ENCODE results near the gene ARID3A. TPM values are rescaled to one million over a fixed set of nuclear protein-coding genes. Genes with fewer than 3 reads are reported as not detected.

ARID3A gene
- total RNA-seq, 1 experiment from 2014 or later = 34.8 TPM

DNA sequence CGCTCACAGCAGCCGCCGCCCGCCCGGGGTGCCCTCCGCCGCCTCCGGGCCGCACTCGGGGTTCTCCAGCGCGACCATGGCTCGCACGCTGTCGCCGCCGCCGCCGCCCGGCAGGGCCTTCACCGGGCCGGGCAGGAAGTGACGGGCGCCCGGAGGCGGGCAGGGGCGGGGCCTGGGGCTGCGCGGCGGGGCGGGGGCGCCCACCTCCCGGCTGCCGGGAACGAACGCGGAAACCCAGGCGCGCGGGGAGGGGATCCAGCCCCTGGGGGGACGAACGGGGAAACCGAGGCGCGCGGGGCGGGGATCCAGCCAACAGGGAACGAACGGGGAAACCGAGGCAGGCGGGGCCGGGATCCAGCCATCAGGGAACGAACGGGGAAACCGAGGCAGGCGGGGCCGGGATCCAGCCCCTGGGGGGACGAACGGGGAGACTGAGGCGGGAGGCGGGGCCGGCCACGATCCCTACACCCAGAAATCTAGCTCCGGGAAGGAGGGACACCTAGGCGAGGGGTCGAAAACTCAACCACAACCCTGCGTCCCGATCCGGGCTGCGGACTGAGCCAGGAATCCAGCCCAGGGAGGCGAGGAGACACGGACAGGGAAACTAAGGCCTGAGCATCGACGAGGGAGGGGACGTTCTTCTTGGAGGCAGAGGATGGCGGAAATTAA lies 12.6 kb upstream of the ARID3A start, which contains the start of gene R3HDM4:
TSS of gene R3HDM4 (minus strand) at position 140 of the 669 bp plus-strand sequence. CDS start at position 78, 62 bp downstream.
- peak within 1 kb of the TSS; percentile 66 for H3K4me3 ChIP-seq
- H3K36me3 ChIP-seq = no peaks in the 10 kb centered on the region
- H3K9me3 ChIP-seq (replicated peaks) = no peaks in the 10 kb centered on the region
- peaks cover 18% of the 10 kb centered on the region for H3K27me3 ChIP-seq
- no peak within 1 kb of the TSS for H3K27ac ChIP-seq
- DNase-seq = peak; percentile 51 to 55
- H3K4me1 ChIP-seq = no peaks in the 10 kb centered on the region

DNA sequence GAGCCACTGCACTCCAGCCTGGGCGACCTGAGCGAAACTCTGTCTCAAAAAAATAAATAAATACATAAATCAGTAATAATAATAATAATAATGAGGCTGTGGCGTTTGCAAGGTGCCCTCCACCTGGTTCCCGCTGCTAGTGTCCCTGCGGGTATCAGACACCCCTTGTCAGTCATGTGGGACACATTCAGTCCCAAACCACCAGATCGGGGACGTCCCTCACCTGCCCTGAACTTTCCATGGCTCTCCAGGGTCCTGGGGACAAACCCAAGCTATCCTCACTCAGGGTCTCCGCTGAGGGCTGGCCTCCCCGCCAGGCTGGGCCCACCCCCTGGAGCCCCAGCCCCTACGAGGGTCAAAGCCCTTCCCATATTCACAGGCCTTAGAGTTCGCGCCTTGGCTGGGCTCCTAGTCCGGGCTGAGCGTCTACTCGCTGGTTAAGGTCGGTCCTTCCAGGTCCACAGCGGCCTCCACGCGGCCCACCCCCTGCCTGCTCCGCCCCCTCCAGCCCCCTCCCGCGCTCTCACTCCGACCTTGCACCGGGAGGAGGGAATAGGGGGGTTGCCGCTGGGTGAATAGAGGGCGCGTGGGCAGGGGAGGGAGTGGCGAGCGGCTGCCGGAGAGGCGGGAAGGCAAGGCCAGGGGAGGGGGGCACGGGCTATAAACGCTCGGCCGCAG lies 9.1 kb upstream of the ARID3A start:
- H3K27ac ChIP-seq = no peak overlapping the region
- 0 out of 2 replicates have a peak, but pooled peaks cover under 1% of the 10 kb centered on the region for H3K4me1 ChIP-seq
- peaks cover 27% of the 10 kb centered on the region for H3K27me3 ChIP-seq
- DNase-seq = peak in 1 of 2 experiments; percentile 32
- no peaks in the 10 kb centered on the region for H3K36me3 ChIP-seq
- no peaks in the 10 kb centered on the region for H3K9me3 ChIP-seq (replicated peaks)
- peak overlapping the region; percentile 6; the same call in 1 of the 2 replicates for H3K4me3 ChIP-seq

DNA sequence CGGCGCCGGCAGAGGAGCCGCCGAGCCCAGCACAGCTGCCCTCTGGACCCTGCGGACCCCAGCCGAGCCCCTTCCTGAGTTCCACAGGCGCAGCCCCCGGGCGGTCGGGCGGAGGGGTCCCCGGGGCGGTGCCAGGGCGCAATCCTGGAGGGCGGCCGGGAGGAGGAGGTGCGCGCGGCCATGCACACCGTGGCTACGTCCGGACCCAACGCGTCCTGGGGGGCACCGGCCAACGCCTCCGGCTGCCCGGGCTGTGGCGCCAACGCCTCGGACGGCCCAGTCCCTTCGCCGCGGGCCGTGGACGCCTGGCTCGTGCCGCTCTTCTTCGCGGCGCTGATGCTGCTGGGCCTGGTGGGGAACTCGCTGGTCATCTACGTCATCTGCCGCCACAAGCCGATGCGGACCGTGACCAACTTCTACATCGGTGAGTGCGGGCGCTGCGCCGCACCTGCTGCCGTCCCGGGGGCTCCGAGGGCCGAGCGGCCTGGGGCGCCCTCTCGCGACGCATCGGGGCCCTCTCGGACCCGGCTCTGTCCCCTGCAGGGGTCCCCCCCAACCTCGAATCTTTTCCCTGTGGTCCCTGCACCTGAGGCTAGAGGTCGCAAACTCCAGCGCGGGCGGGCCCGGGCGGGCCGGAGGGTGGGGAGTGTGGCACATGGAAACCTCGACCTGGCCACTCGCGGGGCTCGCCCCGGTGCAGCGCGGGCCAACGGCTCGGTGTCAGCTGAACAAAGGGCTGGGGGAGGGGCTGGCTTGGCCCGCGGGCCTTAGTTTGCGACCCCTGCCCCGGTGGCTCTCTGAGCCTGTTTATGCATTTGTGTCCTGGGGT lies 8.3 kb upstream of the ARID3A start, which contains the start of gene KISS1R:
TSS of gene KISS1R (plus strand) at position 11 of the 829 bp plus-strand sequence. CDS start at position 181, 170 bp downstream.
- no peaks in the 10 kb centered on the region for H3K36me3 ChIP-seq
- no peaks in the 10 kb centered on the region for H3K9me3 ChIP-seq (replicated peaks)
- H3K4me3 ChIP-seq = peak within 1 kb of the TSS; percentile 6; the same call in 1 of the 2 replicates
- H3K27me3 ChIP-seq = peaks cover 27% of the 10 kb centered on the region
- no peak within 1 kb of the TSS for H3K27ac ChIP-seq
- DNase-seq = peak; percentile 69 to 75
- H3K4me1 ChIP-seq = 0 out of 2 replicates have a peak, but pooled peaks cover 3% of the 10 kb centered on the region

DNA sequence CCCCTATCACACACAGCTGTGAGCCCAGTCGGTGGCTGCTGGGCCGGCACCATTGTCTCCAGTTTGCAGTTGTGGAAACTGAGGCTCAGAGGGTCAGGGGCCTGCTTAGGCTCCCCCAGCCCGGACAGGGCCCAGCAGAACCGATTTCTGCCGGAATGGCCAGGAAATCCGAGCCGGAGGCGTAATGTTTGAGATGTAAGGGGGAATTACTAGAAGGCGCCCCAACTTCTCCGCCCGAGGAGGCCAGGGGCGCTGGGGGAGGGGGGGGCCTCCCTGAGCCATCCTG lies 7.7 kb upstream of the ARID3A start:
- DNase-seq = no peak

DNA sequence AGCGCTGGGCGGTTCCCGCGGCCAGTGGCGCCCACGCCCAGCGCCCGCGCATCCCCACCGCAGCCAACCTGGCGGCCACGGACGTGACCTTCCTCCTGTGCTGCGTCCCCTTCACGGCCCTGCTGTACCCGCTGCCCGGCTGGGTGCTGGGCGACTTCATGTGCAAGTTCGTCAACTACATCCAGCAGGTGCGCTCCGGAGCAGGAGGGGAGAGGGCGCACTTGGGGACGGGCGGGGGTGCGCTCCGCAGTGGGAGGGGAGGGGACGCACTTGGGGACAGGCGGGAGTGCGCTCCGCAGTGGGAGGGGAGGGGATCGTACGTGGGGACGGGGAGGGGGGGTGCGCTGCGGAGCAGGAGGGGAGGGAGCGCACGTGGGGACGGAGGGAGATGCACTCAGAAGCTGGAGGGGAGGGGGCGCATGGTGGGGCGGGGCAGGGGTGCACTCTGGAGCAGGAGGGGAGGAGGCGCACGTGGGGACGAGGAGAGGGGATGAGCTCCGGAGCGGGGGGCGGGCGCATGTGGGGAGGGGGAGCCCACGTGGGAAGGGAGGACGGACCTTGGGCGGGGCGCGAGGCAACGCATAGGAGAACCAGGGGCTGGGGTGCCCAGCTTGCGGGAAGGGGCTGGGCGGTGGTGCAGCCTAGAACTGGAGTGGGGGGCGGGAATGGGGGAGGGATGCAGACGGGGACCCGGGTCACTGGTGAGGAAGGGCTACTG lies 7.2 kb upstream of the ARID3A start:
- Histone ChIP-seq H3K27me3 (peaks cover 27% of the 10 kb centered on the region), H3K4me1 (peaks cover 8% of the 10 kb centered on the region), H3K9me3 (replicated peaks) (no peaks in the 10 kb centered on the region), H3K36me3 (no peaks in the 10 kb centered on the region), H3K27ac (no peak overlapping the region), H3K4me3 (no peak overlapping the region)
- DNase-seq = no peak

More for the DNA sequence above, 7.7 kb upstream of the ARID3A start:
- H3K27me3 ChIP-seq = peaks cover 27% of the 10 kb centered on the region
- no peak overlapping the region for H3K4me3 ChIP-seq
- H3K9me3 ChIP-seq (replicated peaks) = no peaks in the 10 kb centered on the region
- peaks cover 3% of the 10 kb centered on the region; the same call in 1 of the 2 replicates for H3K4me1 ChIP-seq
- H3K36me3 ChIP-seq = no peaks in the 10 kb centered on the region
- no peak overlapping the region for H3K27ac ChIP-seq

DNA sequence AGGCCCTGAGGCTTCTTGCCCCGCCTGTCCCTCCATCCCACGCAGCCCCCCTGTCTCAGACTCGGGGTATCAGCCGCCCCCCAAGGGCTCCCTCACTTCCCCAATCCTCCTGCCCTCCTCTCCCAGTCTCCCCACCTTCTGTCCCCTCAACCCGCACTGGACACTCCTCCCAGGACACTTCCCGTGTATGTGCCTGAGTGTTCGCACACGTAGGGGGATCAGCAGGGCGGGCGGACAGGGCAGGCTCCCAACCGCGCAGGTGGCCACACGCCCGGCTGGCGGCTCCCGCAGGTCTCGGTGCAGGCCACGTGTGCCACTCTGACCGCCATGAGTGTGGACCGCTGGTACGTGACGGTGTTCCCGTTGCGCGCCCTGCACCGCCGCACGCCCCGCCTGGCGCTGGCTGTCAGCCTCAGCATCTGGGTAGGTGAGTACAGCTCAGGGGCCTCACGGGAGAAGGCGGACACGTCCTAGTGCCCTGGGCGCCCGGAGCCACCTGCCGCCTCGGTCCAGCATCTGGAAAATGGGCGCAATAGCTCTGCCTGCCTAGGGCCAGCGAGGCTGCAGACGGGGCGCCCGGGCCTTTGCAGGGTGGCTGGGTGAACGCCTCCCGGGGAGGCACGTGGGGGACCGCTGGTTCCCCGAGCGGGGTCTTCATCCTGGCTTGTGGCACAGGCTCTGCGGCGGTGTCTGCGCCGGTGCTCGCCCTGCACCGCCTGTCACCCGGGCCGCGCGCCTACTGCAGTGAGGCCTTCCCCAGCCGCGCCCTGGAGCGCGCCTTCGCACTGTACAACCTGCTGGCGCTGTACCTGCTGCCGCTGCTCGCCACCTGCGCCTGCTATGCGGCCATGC lies 6.4 kb upstream of the ARID3A start:
- no peak for DNase-seq
- Histone ChIP-seq H3K9me3 (replicated peaks) (no peaks in the 10 kb centered on the region), H3K4me3 (no peak overlapping the region), H3K27me3 (peaks cover 27% of the 10 kb centered on the region), H3K4me1 (peaks cover 11% of the 10 kb centered on the region), H3K27ac (no peak overlapping the region), H3K36me3 (no peaks in the 10 kb centered on the region)

DNA sequence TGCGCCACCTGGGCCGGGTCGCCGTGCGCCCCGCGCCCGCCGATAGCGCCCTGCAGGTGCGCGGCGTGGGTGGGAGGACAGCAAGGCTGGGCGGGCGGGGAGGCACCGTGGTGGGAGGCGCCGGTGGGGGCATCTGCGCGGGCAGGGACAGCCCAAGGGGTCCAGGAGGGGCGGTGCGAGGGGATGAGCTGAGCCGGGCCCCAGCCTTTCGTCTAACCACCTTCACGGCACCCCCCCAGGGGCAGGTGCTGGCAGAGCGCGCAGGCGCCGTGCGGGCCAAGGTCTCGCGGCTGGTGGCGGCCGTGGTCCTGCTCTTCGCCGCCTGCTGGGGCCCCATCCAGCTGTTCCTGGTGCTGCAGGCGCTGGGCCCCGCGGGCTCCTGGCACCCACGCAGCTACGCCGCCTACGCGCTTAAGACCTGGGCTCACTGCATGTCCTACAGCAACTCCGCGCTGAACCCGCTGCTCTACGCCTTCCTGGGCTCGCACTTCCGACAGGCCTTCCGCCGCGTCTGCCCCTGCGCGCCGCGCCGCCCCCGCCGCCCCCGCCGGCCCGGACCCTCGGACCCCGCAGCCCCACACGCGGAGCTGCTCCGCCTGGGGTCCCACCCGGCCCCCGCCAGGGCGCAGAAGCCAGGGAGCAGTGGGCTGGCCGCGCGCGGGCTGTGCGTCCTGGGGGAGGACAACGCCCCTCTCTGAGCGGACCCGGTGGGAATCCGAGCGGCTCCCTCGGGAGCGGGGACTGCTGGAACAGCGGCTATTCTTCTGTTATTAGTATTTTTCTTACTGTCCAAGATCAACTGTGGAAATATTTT lies 5.6 kb upstream of the ARID3A start:
- peak; percentile 71 to 76 for DNase-seq
- H3K27me3 ChIP-seq = peaks cover 27% of the 10 kb centered on the region
- no peaks in the 10 kb centered on the region for H3K9me3 ChIP-seq (replicated peaks)
- H3K36me3 ChIP-seq = no peaks in the 10 kb centered on the region
- no peak overlapping the region for H3K27ac ChIP-seq
- peaks cover 11% of the 10 kb centered on the region for H3K4me1 ChIP-seq
- 0 out of 2 replicates have a peak overlapping the region, but pooled peaks have one; percentile 21 for H3K4me3 ChIP-seq

DNA sequence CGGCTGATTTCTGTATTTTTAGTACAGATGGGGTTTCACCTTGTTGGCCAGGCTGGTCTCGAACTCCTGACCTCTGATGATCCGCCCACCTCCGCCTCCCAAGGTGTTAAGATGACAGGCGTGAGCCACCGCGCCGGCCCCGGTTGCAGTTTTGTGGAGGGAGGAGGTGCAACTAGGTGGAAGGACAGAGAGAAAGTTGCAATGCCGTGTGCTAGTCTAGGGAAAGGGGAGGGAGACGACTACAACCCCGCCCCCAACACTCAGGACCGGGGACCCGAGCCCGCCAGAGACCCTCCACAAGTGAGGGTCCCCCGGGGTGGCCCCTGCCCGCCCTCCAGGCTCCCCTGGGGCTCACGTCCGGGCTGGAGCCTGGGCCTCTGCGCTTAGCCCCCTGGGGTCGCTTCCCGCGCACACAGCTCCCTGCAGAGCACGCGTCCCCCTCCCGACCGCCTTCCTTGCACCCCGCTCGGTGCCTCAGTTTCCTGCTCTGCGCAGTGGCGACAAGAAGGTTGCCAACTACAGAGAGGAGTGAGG lies 1.2 kb upstream of the ARID3A start:
- H3K36me3 ChIP-seq = no peaks in the 10 kb centered on the region
- H3K9me3 ChIP-seq (replicated peaks) = no peaks in the 10 kb centered on the region
- peak overlapping the region; percentile 92 for H3K4me3 ChIP-seq
- no peaks in the 10 kb centered on the region; the same call in 1 of the 2 replicates for H3K27me3 ChIP-seq
- H3K27ac ChIP-seq = no peak overlapping the region
- H3K4me1 ChIP-seq = peaks cover 11% of the 10 kb centered on the region
- DNase-seq = no peak

DNA sequence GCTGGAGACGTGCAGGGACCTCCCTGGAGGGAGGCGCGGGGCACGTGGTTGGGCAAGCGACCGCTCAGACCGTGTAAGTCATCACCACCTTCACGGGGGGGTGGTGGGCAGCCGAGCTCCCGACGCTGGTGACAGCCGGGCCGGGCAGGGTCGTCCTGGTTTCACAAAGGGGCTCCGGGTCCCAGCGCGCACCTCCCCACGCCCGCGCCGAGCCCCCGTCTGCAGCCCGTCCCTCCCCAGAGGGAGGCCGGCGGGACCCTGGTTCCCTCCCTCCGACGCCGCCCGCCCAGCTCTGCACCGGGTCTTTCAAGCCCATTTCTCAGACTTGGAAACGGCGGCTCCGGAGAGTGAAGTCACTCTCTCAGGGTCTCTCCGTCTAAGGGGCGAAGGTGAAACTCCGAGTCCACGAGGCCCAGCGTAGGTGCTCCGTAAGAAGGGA lies 729 bp upstream of the ARID3A start:
- H3K4me1 ChIP-seq = peaks cover 11% of the 10 kb centered on the region
- H3K27ac ChIP-seq = peak overlapping the region; percentile 63
- DNase-seq = peak in 1 of 2 experiments; percentile 44
- H3K36me3 ChIP-seq = no peaks in the 10 kb centered on the region; the same call in 1 of the 2 replicates
- no peaks in the 10 kb centered on the region for H3K9me3 ChIP-seq (replicated peaks)
- H3K27me3 ChIP-seq = no peaks in the 10 kb centered on the region
- H3K4me3 ChIP-seq = peak overlapping the region; percentile 92

DNA sequence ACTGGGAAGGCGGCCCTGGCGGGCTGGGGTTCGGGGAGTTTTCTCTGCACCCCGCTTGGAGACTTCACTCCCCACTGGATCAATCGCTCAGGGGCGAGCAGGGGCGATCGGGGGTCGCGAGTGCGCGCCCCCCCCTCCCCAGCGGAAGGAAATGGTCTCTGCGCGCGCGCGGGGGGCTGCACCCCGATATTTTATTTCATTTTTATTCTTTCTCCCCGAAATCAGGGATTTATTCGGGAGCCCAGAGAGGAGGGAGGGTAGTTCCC lies 421 bp downstream of the ARID3A start:
- no peaks in the 10 kb centered on the region for H3K27me3 ChIP-seq
- H3K27ac ChIP-seq = peak overlapping the region; percentile 38; the same call in 1 of the 2 replicates
- H3K9me3 ChIP-seq (replicated peaks) = no peaks in the 10 kb centered on the region
- no peak for DNase-seq
- H3K36me3 ChIP-seq = no peaks in the 10 kb centered on the region; the same call in 1 of the 2 replicates
- peaks cover 11% of the 10 kb centered on the region for H3K4me1 ChIP-seq
- peak overlapping the region; percentile 92 for H3K4me3 ChIP-seq

DNA sequence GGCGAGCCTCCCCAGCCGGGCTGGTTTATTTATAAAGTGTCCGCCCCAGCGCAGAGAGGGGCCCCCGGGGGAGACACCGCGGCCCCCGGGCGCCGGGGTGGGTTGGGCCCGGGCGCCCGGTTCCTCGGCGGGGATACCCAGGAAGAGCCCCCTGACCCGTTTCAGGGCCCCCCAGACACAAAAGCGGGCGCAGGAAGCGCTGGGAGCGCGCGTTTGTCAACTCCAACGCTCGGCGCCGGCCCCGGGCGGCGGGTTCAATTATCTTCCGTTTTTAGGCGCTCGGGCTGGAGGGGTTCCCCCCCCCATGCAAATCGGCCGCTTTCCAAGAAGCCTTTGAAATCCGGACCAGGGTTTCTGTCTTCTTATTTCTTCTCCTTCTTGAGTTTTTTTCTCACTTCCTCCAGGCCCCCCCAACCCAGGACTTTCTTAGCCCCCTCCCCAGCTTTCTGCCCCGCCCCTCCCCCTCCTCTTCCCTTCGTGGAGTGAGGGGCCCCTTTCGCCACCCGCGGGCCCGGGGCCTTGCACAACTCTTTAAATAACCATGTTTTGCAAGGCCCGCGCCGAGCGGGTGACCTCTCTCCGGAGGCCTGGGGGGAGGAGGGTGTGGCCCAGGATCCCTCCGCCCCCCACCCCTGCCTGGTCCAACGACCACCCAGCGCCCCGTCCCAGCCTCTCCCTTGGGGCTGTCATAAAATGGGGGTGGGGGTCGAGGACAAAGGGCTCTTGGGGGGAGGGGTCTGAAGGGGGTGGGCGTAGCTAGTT lies 935 bp downstream of the ARID3A start:
- Histone ChIP-seq H3K4me3 (peak overlapping the region; percentile 92), H3K9me3 (replicated peaks) (no peaks in the 10 kb centered on the region), H3K4me1 (peaks cover 11% of the 10 kb centered on the region), H3K36me3 (no peaks in the 10 kb centered on the region; the same call in 1 of the 2 replicates), H3K27me3 (no peaks in the 10 kb centered on the region), H3K27ac (peak overlapping the region; percentile 38; the same call in 1 of the 2 replicates)
- DNase-seq = peak; percentile 41 to 42

DNA sequence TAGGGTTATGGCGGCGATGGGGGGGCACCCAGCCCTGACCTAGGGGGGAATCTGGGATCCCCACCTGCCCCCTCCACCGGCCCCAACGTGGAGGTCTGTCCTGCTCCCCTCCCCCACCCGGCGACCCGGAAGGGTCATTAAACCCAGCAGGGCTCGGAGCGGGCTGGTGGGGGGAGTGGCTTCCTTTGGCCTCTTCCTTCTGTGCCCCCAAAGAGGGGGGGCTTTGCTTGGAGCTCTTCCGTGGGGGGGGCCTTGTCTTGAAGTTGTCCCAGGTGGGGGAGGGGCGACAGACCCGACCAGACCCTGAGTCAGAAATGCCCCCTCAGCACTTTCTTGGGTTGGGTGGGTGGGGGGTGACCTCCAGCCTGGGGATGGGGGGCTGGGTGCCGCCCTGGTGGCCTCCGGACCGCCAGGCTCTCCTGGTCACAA lies 1.5 kb downstream of the ARID3A start:
- peaks cover 12% of the 10 kb centered on the region for H3K4me1 ChIP-seq
- H3K27me3 ChIP-seq = no peaks in the 10 kb centered on the region
- no peaks in the 10 kb centered on the region; the same call in 1 of the 2 replicates for H3K36me3 ChIP-seq
- peak in 1 of 2 experiments; percentile 26 for DNase-seq
- H3K27ac ChIP-seq = no peak overlapping the region
- H3K9me3 ChIP-seq (replicated peaks) = no peaks in the 10 kb centered on the region
- H3K4me3 ChIP-seq = peak overlapping the region; percentile 92
